B cell (primary cell): Measurements from ENCODE around the gene PRTN3. TPM values are rescaled to one million over a fixed set of nuclear protein-coding genes. Genes with fewer than 3 reads are reported as not detected.

Experiments used
- ATAC-seq: fragments of 200-7000 bp; cut with Tn5 transposase; one replicate; pipeline ENCODE4 v1.10.0; 2021; ENCODE audit warnings: low read depth, mild to moderate bottlenecking, moderate number of reproducible peaks, moderate library complexity
- CTCF ChIA-PET: fragments of 350-600 bp; sonication (Branson Sonifier 250); formaldehyde crosslinking; loops from one replicate; lab custom pipeline; 2021; ENCODE audit warnings: antibody characterized with exemption, inconsistent platforms; lab: Charles Lee
- POLR2A ChIA-PET: fragments of 350-600 bp; sonication (Branson Sonifier 250); formaldehyde crosslinking; loops from one replicate; lab custom pipeline; 2021; ENCODE audit warnings: antibody characterized with exemption; lab: Charles Lee
- DNase-seq: peaks from one replicate; pipeline ENCODE4 v3.0.0; 2013
- H2AFZ ChIP-seq: 2 replicates; pipeline ENCODE4 v1.6.1; 2012; ENCODE audit warnings: mild to moderate bottlenecking, low read depth, low read length; ENCODE audit not compliant: insufficient read depth, poor library complexity, severe bottlenecking
- H3K27ac ChIP-seq, 2 donors: 1 replicate in 1 of 2; 2 replicates in 1 of 2; pipeline ENCODE4 v1.5.1; 2012 to 2013; ENCODE audit warnings: low read length in 2 of 2, mild to moderate bottlenecking in 2 of 2, moderate library complexity in 1 of 2
- H3K27me3 ChIP-seq, 4 experiments: fragments of 200-600 bp in 1 of 4; sonication (generic) in 1 of 4; replicated peaks in 1 of 4; 1 replicate in 2 of 4; 2 replicates in 2 of 4; pipeline versions ENCODE4 v1.6.1 to v1.7.0; 2013 to 2016; ENCODE audit warnings: low read length in 3 of 4, mild to moderate bottlenecking in 2 of 4, mixed read lengths in 1 of 4, moderate library complexity in 1 of 4; ENCODE audit not compliant: insufficient read depth in 4 of 4, control insufficient read depth in 3 of 4; ENCODE audit errors: control extremely low read depth in 1 of 4
- H3K36me3 ChIP-seq, 2 experiments: replicated peaks in 1 of 2; 1 replicate in 1 of 2; 2 replicates in 1 of 2; pipeline versions ENCODE4 v1.6.1 to v1.7.1; 2013; ENCODE audit warnings: low read length in 1 of 2; ENCODE audit not compliant: insufficient read depth in 2 of 2, control insufficient read depth in 1 of 2; ENCODE audit errors: control extremely low read depth in 1 of 2, extremely low read depth in 1 of 2
- H3K4me1 ChIP-seq, 2 donors: fragments of 200-600 bp in 1 of 2; sonication (generic) in 1 of 2; 1 replicate in 1 of 2; 2 replicates in 1 of 2; pipeline versions ENCODE4 v1.5.1 to v1.6.1; 2013 to 2017; ENCODE audit warnings: low read length in 2 of 2; ENCODE audit not compliant: control insufficient read depth in 2 of 2, insufficient read depth in 2 of 2
- H3K4me2 ChIP-seq: replicated peaks from 2 replicates; pipeline ENCODE3; 2012; ENCODE audit warnings: mild to moderate bottlenecking, low read depth, low read length; ENCODE audit not compliant: poor library complexity, severe bottlenecking
- H3K4me3 ChIP-seq, 5 experiments: fragments of 200-600 bp in 1 of 5; sonication (generic) in 1 of 5; 1 replicate in 3 of 5; 2 replicates in 2 of 5; pipeline versions ENCODE4 v1.5.1 to v1.7.0; 2011 to 2016; ENCODE audit warnings: low read length in 4 of 5, mild to moderate bottlenecking in 4 of 5, low read depth in 2 of 5, control low read depth in 1 of 5, moderate library complexity in 1 of 5; ENCODE audit not compliant: insufficient read depth in 1 of 5; ENCODE audit errors: control extremely low read depth in 1 of 5, extremely low read depth in 1 of 5
- H3K79me2 ChIP-seq: fragments of 200-600 bp; sonication (generic); one replicate; pipeline ENCODE4 v1.6.0; 2016; ENCODE audit warnings: low read length; ENCODE audit not compliant: control insufficient read depth, insufficient read depth
- H3K9ac ChIP-seq: fragments of 200-600 bp; sonication (generic); 2 replicates; pipeline ENCODE4 v1.6.1; 2017; ENCODE audit warnings: mild to moderate bottlenecking, low read length, moderate library complexity
- H3K9me3 ChIP-seq, 3 donors: one replicate each; pipeline versions ENCODE4 v1.6.1 to v1.7.1; 2013; ENCODE audit warnings: low read length in 2 of 3; ENCODE audit not compliant: control insufficient read depth in 2 of 3, insufficient read depth in 1 of 3; ENCODE audit errors: control extremely low read depth in 1 of 3
- H4K20me1 ChIP-seq: 2 replicates; pipeline ENCODE4 v1.6.0; 2012; ENCODE audit warnings: mild to moderate bottlenecking, low read length; ENCODE audit not compliant: insufficient read depth, control insufficient read depth, poor library complexity, severe bottlenecking
- H3K27ac Mint-ChIP-seq: one replicate; pipeline ENCODE4 v1.8.0; 2021; ENCODE audit warnings: mixed read lengths
- H3K27me3 Mint-ChIP-seq: one replicate; pipeline ENCODE4 v1.8.0; 2021; ENCODE audit warnings: mixed read lengths
- H3K4me1 Mint-ChIP-seq: one replicate; pipeline ENCODE4 v1.8.0; 2021; ENCODE audit warnings: mixed read lengths
- H3K4me3 Mint-ChIP-seq: one replicate; pipeline ENCODE4 v1.8.0; 2021; ENCODE audit warnings: mixed read lengths
- H3K9me3 Mint-ChIP-seq: one replicate; pipeline ENCODE4 v1.8.0; 2022; ENCODE audit warnings: mixed read lengths; ENCODE audit not compliant: insufficient read depth
- EZH2 ChIP-seq: IDR thresholded peaks from 2 replicates; pipeline ENCODE4 v1.6.1; 2012; ENCODE audit warnings: borderline replicate concordance, low read depth, mild to moderate bottlenecking, moderate library complexity, low read length; ENCODE audit not compliant: insufficient read depth, poor library complexity, severe bottlenecking
- WGBS: methylation state at CpG from one replicate; pipeline ENCODE4 v1.1.5; 2013; ENCODE audit warnings: missing lambda C conversion rate; ENCODE audit not compliant: insufficient coverage; 5-methylcytosine and 5-hydroxymethylcytosine counted together
- intact Hi-C: fragments of 100-400 bp; cut with micrococcal nuclease; formaldehyde crosslinking; loops from one replicate; pipeline ENCODE4 v1.10.0; 2022
- polyA plus RNA-seq: library from polyadenylated mRNA; depleted of rRNA; stranded (reverse); fragments of >200 nt; gene quantifications from 2 replicates; pipeline ENCODE4 v1.2.3, GENCODE V29; 2012
- total RNA-seq, 2 donors: library from RNA; stranded (reverse); fragments of 120-200 nt in 1 of 2; gene quantifications; 1 replicate in 1 of 2; 2 replicates in 1 of 2; pipeline versions ENCODE4 v1.2.3 to v1.2.4, GENCODE V29; 2013 to 2022
- TF ChIP-seq, protein P1 (sequence below): fragments of 200-600 bp; IDR thresholded peaks from one replicate; pipeline ENCODE4 v1.8.0; 2022; ENCODE audit warnings: antibody characterized with exemption, mild to moderate bottlenecking

Gene PRTN3
- total and polyA plus RNA-seq, 2 donors (not counting 1 experiment from before 2014, with no cell fraction given): not detected

DNA sequence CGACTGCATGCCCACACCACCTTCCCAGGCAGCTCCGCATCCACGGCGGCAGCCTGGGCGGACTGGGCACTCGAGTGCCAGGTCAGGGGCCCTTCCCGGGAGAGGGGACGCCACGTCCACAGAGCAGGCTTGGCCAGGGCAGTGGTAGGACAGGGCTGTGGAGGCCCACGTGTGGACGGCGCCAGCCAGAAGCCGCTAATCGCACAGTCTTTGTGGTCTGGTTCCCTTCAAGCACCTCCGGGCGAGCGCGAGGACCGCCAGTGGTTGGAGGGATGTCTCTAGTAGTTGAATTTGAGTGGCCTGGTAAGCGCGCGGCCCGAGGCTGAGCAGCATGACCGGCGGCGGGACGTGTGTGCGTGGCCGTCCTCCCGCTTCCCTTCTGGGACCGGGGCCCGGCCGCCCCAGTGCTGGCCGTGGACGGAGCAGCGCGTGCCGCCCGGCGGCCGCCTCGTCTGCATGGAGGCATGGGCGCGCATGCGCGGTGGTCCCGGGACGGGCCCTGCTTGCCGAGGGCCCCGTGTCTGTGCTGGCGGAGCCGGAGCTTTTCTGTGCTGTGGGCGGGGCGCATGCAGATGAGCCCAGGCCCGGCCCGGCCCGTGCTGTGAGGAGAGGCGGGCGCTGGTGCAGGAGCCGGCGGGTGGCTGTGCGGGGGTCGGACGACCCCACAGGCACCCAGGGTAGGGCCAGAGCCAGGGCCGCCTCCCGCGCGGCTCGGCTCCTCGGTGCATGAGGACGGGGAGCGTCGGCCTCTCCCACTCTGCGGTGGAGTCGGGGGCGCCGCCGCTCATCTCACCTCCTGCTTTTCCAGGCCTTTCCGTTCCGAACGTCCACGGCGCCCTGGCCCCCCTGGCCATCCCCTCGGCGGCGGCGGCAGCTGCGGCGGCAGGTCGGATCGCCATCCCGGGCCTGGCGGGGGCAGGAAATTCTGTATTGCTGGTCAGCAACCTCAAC, 34.9 kb upstream of the PRTN3 start:
- H3K27ac Mint-ChIP-seq: no peak overlapping the region
- H3K4me3 Mint-ChIP-seq: no peak overlapping the region

More for the DNA sequence above, 34.9 kb upstream of the PRTN3 start:
- ATAC-seq: no peak
- POLR2A ChIA-PET: no interaction called here
- H3K9ac ChIP-seq: no peak overlapping the region
- H3K36me3 ChIP-seq: peaks cover 6 to 83% of the 10 kb centered on the region in 2 experiments
- H4K20me1 ChIP-seq: peaks cover 100% of the 10 kb centered on the region
- H3K4me1 ChIP-seq: peaks cover 5 to 11% of the 10 kb centered on the region in 2 donors
- no peaks in the 10 kb centered on the region for H3K27me3 Mint-ChIP-seq
- peaks cover 73% of the 10 kb centered on the region for H3K79me2 ChIP-seq
- WGBS: 98% methylated on average over 87 of the region's 93 CpGs
- H3K27ac ChIP-seq: no peak overlapping the region
- no peak overlapping the region for H2AFZ ChIP-seq
- peak; percentile 28 for DNase-seq
- CTCF ChIA-PET: no interaction called here
- no peaks in the 10 kb centered on the region for H3K27me3 ChIP-seq
- intact Hi-C loops: no loop called here
- TF ChIP-seq, protein P1, sequence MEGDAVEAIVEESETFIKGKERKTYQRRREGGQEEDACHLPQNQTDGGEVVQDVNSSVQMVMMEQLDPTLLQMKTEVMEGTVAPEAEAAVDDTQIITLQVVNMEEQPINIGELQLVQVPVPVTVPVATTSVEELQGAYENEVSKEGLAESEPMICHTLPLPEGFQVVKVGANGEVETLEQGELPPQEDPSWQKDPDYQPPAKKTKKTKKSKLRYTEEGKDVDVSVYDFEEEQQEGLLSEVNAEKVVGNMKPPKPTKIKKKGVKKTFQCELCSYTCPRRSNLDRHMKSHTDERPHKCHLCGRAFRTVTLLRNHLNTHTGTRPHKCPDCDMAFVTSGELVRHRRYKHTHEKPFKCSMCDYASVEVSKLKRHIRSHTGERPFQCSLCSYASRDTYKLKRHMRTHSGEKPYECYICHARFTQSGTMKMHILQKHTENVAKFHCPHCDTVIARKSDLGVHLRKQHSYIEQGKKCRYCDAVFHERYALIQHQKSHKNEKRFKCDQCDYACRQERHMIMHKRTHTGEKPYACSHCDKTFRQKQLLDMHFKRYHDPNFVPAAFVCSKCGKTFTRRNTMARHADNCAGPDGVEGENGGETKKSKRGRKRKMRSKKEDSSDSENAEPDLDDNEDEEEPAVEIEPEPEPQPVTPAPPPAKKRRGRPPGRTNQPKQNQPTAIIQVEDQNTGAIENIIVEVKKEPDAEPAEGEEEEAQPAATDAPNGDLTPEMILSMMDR: no peak
- no peak for TF ChIP-seq EZH2
- H3K4me2 ChIP-seq: no peak overlapping the region
- no peak overlapping the region for H3K4me3 ChIP-seq
- H3K9me3 Mint-ChIP-seq: no peaks in the 10 kb centered on the region
- no peaks in the 10 kb centered on the region for H3K9me3 ChIP-seq
- H3K4me1 Mint-ChIP-seq: peaks cover 18% of the 10 kb centered on the region
